Cardiac muscle cell (in vitro differentiated cells and primary cell): ENCODE data around the gene ARHGEF37. TPM values are rescaled to one million over a fixed set of nuclear protein-coding genes. Genes with fewer than 3 reads are reported as not detected.

ENCODE experiments used
- DNase-seq, 2 donors: peaks; one replicate each; pipeline versions ENCODE4 v3.0.0 to v3.0.0-alpha.2; 2010 to 2017; ENCODE audit warnings: low read depth in 1 of 2, low spot score in 1 of 2
- H3K27ac ChIP-seq: fragments of 200-600 bp; sonication (generic); 2 replicates; pipeline ENCODE4 v1.5.1; 2016
- H3K27me3 ChIP-seq: fragments of 200-600 bp; sonication (generic); 2 replicates; pipeline ENCODE4 v1.6.0; 2016; ENCODE audit warnings: control low read depth
- H3K36me3 ChIP-seq: fragments of 200-600 bp; sonication (generic); 2 replicates; pipeline ENCODE4 v1.5.1; 2016; ENCODE audit warnings: control low read depth
- H3K4me1 ChIP-seq: fragments of 200-600 bp; sonication (generic); 2 replicates; pipeline ENCODE4 v1.8.1; 2017; ENCODE audit warnings: low read depth, mild to moderate bottlenecking, mixed run types
- H3K4me3 ChIP-seq: fragments of 200-600 bp; sonication (generic); 2 replicates; pipeline ENCODE4 v1.5.1; 2016; ENCODE audit warnings: mild to moderate bottlenecking
- H3K9me3 ChIP-seq: fragments of 200-600 bp; sonication (generic); 2 replicates; pipeline ENCODE4 v1.5.1; 2017; ENCODE audit warnings: low read depth, mild to moderate bottlenecking, control low read depth
- CTCF ChIP-seq: IDR thresholded peaks from 2 replicates; pipeline ENCODE4 v1.5.1; 2012; ENCODE audit warnings: low read depth, mild to moderate bottlenecking, low read length
- polyA plus RNA-seq: library from polyadenylated mRNA; unstranded; fragments of >200 nt; fragmentation: Nextera tagmentation; extraction: Ambion mirVana; gene quantifications from 2 replicates; pipeline ENCODE4 v1.2.1, GENCODE V29; 2016
- total RNA-seq: library from RNA; depleted of rRNA; stranded (reverse); fragments of >200 nt; gene quantifications from 2 replicates; pipeline ENCODE4 v1.2.3, GENCODE V29; 2016

ARHGEF37 gene
- total and polyA plus RNA-seq, 2 experiments from 2014 or later, result 4.2 to 6.3 TPM

GRCh38 chr5:149615976-149616375 is 34.7 kb downstream of the ARHGEF37 start:
- Histone ChIP-seq H3K27ac (no peak overlapping the region), H3K4me1 (no peaks in the 10 kb centered on the region), H3K27me3 (no peaks in the 10 kb centered on the region), H3K4me3 (no peak overlapping the region), H3K36me3 (no peaks in the 10 kb centered on the region), H3K9me3 (no peaks in the 10 kb centered on the region)
- DNase-seq, result no peak
- no peak for TF ChIP-seq CTCF

GRCh38 chr5:149616727-149617285 is 35.5 kb downstream of the ARHGEF37 start:
- H3K36me3 ChIP-seq, result no peaks in the 10 kb centered on the region
- no peaks in the 10 kb centered on the region for H3K27me3 ChIP-seq
- H3K4me3 ChIP-seq, result no peak overlapping the region
- no peaks in the 10 kb centered on the region for H3K4me1 ChIP-seq
- no peaks in the 10 kb centered on the region for H3K9me3 ChIP-seq
- no peak for TF ChIP-seq CTCF
- H3K27ac ChIP-seq, result no peak overlapping the region
- no peak for DNase-seq

- TF ChIP-seq CTCF, result no peak
- no peak for DNase-seq
- Histone ChIP-seq H3K4me3 (no peak overlapping the region), H3K9me3 (no peaks in the 10 kb centered on the region), H3K4me1 (no peaks in the 10 kb centered on the region), H3K27ac (no peak overlapping the region), H3K36me3 (no peaks in the 10 kb centered on the region), H3K27me3 (no peaks in the 10 kb centered on the region)
These were observed 36.5 kb downstream of the ARHGEF37 start for GRCh38 chr5:149617760-149618306.

- DNase-seq, result peak; percentile 59 to 78
- TF ChIP-seq CTCF, result peak; percentile 77
- H3K36me3 ChIP-seq, result no peaks in the 10 kb centered on the region
- no peaks in the 10 kb centered on the region for H3K4me1 ChIP-seq
- H3K9me3 ChIP-seq, result no peaks in the 10 kb centered on the region
- H3K27me3 ChIP-seq, result no peaks in the 10 kb centered on the region
- no peak overlapping the region for H3K4me3 ChIP-seq
- no peak overlapping the region for H3K27ac ChIP-seq
These were observed 37.4 kb downstream of the ARHGEF37 start for GRCh38 chr5:149618581-149619248.

- no peak for TF ChIP-seq CTCF
- no peak for DNase-seq
- no peaks in the 10 kb centered on the region for H3K27me3 ChIP-seq
- H3K36me3 ChIP-seq, result no peaks in the 10 kb centered on the region
- no peak overlapping the region for H3K27ac ChIP-seq
- H3K4me3 ChIP-seq, result no peak overlapping the region
- H3K4me1 ChIP-seq, result peaks cover 4% of the 10 kb centered on the region
- H3K9me3 ChIP-seq, result no peaks in the 10 kb centered on the region
These were observed 40.3 kb downstream of the ARHGEF37 start for GRCh38 chr5:149621415-149622098.
